Smooth muscle cell (in vitro differentiated cells): ENCODE data around the gene NSF. TPM values are rescaled to one million over a fixed set of nuclear protein-coding genes. Genes with fewer than 3 reads are reported as not detected.

Experiments used
- DNase-seq: peaks from one replicate; lab custom pipeline; 2025; ENCODE audit not compliant: unreplicated experiment; lab: John Stamatoyannopoulos, UW
- H2AFZ ChIP-seq: fragments of 200-600 bp; sonication (generic); 2 replicates; pipeline ENCODE4 v1.6.0; 2016; ENCODE audit warnings: antibody characterized with exemption, low read depth, mild to moderate bottlenecking
- H3F3A ChIP-seq: fragments of 200-600 bp; sonication (generic); 2 replicates; pipeline ENCODE4 v1.6.0; 2017; ENCODE audit warnings: antibody characterized with exemption, low read depth
- H3K27ac ChIP-seq: fragments of 200-600 bp; sonication (generic); 2 replicates; pipeline ENCODE4 v1.5.1; 2016; ENCODE audit warnings: low read depth, mild to moderate bottlenecking
- H3K27me3 ChIP-seq: fragments of 200-600 bp; sonication (generic); 2 replicates; pipeline ENCODE4 v1.6.1; 2016; ENCODE audit warnings: low read depth, mild to moderate bottlenecking
- H3K36me3 ChIP-seq: fragments of 200-600 bp; sonication (generic); 2 replicates; pipeline ENCODE4 v1.5.1; 2016; ENCODE audit warnings: low read depth
- H3K4me1 ChIP-seq: fragments of 200-600 bp; sonication (generic); 2 replicates; pipeline ENCODE4 v1.5.1; 2016; ENCODE audit warnings: low read depth
- H3K4me2 ChIP-seq: fragments of 200-600 bp; sonication (generic); 2 replicates; pipeline ENCODE4 v1.6.0; 2016; ENCODE audit warnings: mild to moderate bottlenecking
- H3K4me3 ChIP-seq: fragments of 200-600 bp; sonication (generic); 2 replicates; pipeline ENCODE4 v1.5.1; 2016; ENCODE audit warnings: mild to moderate bottlenecking
- H3K79me2 ChIP-seq: fragments of 200-600 bp; sonication (generic); 2 replicates; pipeline ENCODE4 v1.6.0; 2016; ENCODE audit warnings: low read depth, mild to moderate bottlenecking
- H3K9ac ChIP-seq: fragments of 200-600 bp; sonication (generic); 2 replicates; pipeline ENCODE4 v1.6.0; 2016; ENCODE audit warnings: low read depth
- H3K9me3 ChIP-seq: fragments of 200-600 bp; sonication (generic); replicated peaks from 2 replicates; pipeline ENCODE4 v1.5.1; 2016; ENCODE audit warnings: low read depth
- H4K20me1 ChIP-seq: fragments of 200-600 bp; sonication (generic); 2 replicates; pipeline ENCODE4 v1.6.0; 2016; ENCODE audit warnings: low read depth
- CTCF ChIP-seq: fragments of 200-600 bp; sonication (generic); IDR thresholded peaks from 2 replicates; pipeline ENCODE4 v1.5.1; 2017; ENCODE audit warnings: borderline replicate concordance, mild to moderate bottlenecking, antibody characterized with exemption; ENCODE audit not compliant: insufficient read depth, poor library complexity, severe bottlenecking
- WGBS: methylation state at CpG from one replicate; pipeline ENCODE4 v1.1.7; 2016; ENCODE audit warnings: low lambda C conversion rate; 5-methylcytosine and 5-hydroxymethylcytosine counted together
- polyA plus RNA-seq: library from polyadenylated mRNA; unstranded; fragments of >200 nt; fragmentation: Nextera tagmentation; extraction: Ambion mirVana; gene quantifications from 2 replicates; pipeline ENCODE4 v1.2.1, GENCODE V29; 2016
- total RNA-seq: library from RNA; depleted of rRNA; stranded (reverse); fragments of >200 nt; gene quantifications from 2 replicates; pipeline ENCODE4 v1.2.3, GENCODE V29; 2014

The NSF gene
- total and polyA plus RNA-seq, 2 experiments from 2014 or later: 27.7 to 34.0 TPM

GRCh38 chr17:46720408-46720807, 129.9 kb downstream of the NSF start:
- H3K4me2 ChIP-seq: peak overlapping the region; percentile 69
- no peak overlapping the region for H2AFZ ChIP-seq
- H3K36me3 ChIP-seq: no peaks in the 10 kb centered on the region
- no peaks in the 10 kb centered on the region for H4K20me1 ChIP-seq
- peak overlapping the region; percentile 51 for H3K9ac ChIP-seq
- peaks cover 3% of the 10 kb centered on the region for H3F3A ChIP-seq
- H3K27me3 ChIP-seq: no peaks in the 10 kb centered on the region
- 36% methylated on average over 5 of the region's 5 CpGs for WGBS
- peak overlapping the region; percentile 72 for H3K27ac ChIP-seq
- H3K4me3 ChIP-seq: no peak overlapping the region
- no peak for DNase-seq
- no peaks in the 10 kb centered on the region for H3K79me2 ChIP-seq
- H3K9me3 ChIP-seq: no peaks in the 10 kb centered on the region
- peaks cover 16% of the 10 kb centered on the region for H3K4me1 ChIP-seq
- no peak for TF ChIP-seq CTCF

GRCh38 chr17:46722662-46723285, 132.3 kb downstream of the NSF start:
- H3K36me3 ChIP-seq: no peaks in the 10 kb centered on the region
- H3K27me3 ChIP-seq: no peaks in the 10 kb centered on the region
- no peak for TF ChIP-seq CTCF
- peaks cover 25% of the 10 kb centered on the region for H3K4me1 ChIP-seq
- no peak overlapping the region for H2AFZ ChIP-seq
- H4K20me1 ChIP-seq: no peaks in the 10 kb centered on the region
- no peak overlapping the region for H3K4me3 ChIP-seq
- no peaks in the 10 kb centered on the region for H3K9me3 ChIP-seq
- DNase-seq: no peak
- H3K27ac ChIP-seq: no peak overlapping the region
- no peak overlapping the region for H3K9ac ChIP-seq
- H3K79me2 ChIP-seq: no peaks in the 10 kb centered on the region
- peaks cover 3% of the 10 kb centered on the region for H3F3A ChIP-seq
- H3K4me2 ChIP-seq: no peak overlapping the region
- 82% methylated on average over 7 of the region's 7 CpGs for WGBS

GRCh38 chr17:46726206-46726605, 135.7 kb downstream of the NSF start:
- TF ChIP-seq CTCF: no peak
- Histone ChIP-seq H4K20me1 (no peaks in the 10 kb centered on the region), H3K79me2 (no peaks in the 10 kb centered on the region), H3K4me3 (no peak overlapping the region), H3K4me2 (no peak overlapping the region), H3K27ac (no peak overlapping the region), H3F3A (no peaks in the 10 kb centered on the region), H2AFZ (no peak overlapping the region), H3K4me1 (peaks cover 10% of the 10 kb centered on the region), H3K9ac (no peak overlapping the region), H3K27me3 (no peaks in the 10 kb centered on the region), H3K9me3 (no peaks in the 10 kb centered on the region), H3K36me3 (no peaks in the 10 kb centered on the region)
- no peak for DNase-seq
- WGBS: 56% methylated on average over 3 of the region's 3 CpGs
